Measurements from ENCODE around the gene AIRE.

Gene AIRE

DNA sequence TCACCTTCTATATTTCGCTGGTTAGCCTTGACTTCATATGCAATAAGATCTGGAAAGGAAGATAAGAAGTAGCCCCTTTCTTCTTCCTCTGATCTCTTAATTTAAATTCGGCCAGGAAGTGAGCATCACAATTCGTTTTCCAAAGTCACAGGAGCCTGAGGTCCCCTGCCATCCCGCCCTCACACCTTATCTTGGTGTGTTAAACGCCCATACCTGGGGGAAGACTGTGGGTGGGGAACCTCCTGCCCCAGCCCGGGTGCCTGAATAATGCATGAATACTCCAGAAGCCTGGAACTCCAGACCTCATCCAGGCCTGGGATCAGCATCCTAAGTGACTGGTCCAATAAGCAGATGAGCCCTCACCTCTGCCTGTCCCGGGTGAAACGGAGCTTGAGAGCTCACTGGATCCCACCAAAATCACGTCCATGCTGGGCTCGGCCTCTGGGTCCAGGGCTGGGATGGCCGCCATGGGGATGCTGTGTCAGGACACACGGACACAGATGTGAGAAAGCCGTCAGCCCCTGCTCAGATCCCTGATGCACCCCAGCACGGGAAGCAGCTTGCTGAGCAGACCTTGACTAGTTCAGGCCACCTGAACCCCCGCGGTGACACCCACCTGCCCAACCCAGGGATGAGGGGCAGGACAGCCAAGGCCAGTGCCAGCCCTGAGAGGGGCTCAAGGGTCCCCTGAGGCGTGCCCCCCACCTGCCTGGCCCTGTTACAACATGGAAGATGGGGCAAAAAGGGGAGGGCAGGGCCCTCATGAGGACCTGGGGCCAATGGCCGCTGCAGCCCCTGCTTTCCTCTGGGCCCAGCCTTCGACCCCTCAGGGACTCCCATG is 24.7 kb upstream of the AIRE start:
- H2BK120ac ChIP-seq (ENCODE audit: low read depth, low read length): peak overlapping the region; percentile 18
- peak overlapping the region; percentile 53 for H2BK5ac ChIP-seq (ENCODE audit: low read length)
- H2BK15ac ChIP-seq (ENCODE audit: low read length): peak overlapping the region; percentile 98
- WGBS, 2 donors (ENCODE audit: extremely low coverage in 2 of 2, insufficient read length in 2 of 2, insufficient replicate concordance in 1 of 2): no CpG with 5 or more reads among the region's 19 CpGs
- H2AK5ac ChIP-seq (ENCODE audit: low read depth, low read length): peak overlapping the region; percentile 99
- no peak for DNase-seq (ENCODE audit: low spot score)
- H3K27ac ChIP-seq (replicated peaks; ENCODE audit: low read length): no peak overlapping the region
- no peak overlapping the region for H3K4me2 ChIP-seq (ENCODE audit: insufficient read depth, low read length, poor library complexity, severe bottlenecking)
- H3K36me3 ChIP-seq (replicated peaks in 1 of 2; ENCODE audit: control insufficient read depth in 2 of 2, insufficient read depth in 2 of 2, low read length in 2 of 2): no peaks in the 10 kb centered on the region
- peak overlapping the region; percentile 66 for H3K4ac ChIP-seq (ENCODE audit: low read length)
- H3K9me3 ChIP-seq (replicated peaks in 1 of 2; ENCODE audit: control insufficient read depth in 2 of 2, insufficient read depth in 1 of 2, low read depth in 1 of 2, low read length in 2 of 2): peaks cover 0 to 2% of the 10 kb centered on the region in 2 donors
- no peak overlapping the region for H4K8ac ChIP-seq (ENCODE audit: low read depth, low read length)
- peak overlapping the region; percentile 73 for H2BK12ac ChIP-seq (ENCODE audit: low read length)
- H3K23ac ChIP-seq (ENCODE audit: low read depth, low read length, poor library complexity): peak overlapping the region; percentile 31
- peaks cover 6 to 11% of the 10 kb centered on the region in 2 donors for H3K4me1 ChIP-seq (ENCODE audit: control insufficient read depth in 2 of 2, insufficient read depth in 1 of 2, low read depth in 1 of 2, low read length in 2 of 2)
- H3K79me1 ChIP-seq (ENCODE audit: low read depth, low read length): no peaks in the 10 kb centered on the region
- H3K27me3 ChIP-seq (ENCODE audit: control insufficient read depth in 3 of 3, insufficient read depth in 3 of 3, low read depth in 1 of 3, low read length in 3 of 3): peaks cover 0 to 26% (median 0%) of the 10 kb centered on the region in 3 experiments
- H3K14ac ChIP-seq (ENCODE audit: low read length): peak overlapping the region; percentile 56
- H3K18ac ChIP-seq (ENCODE audit: low read length): peak overlapping the region; percentile 80
- peak overlapping the region in 1 of 2 donors; percentile 12 for H3K4me3 ChIP-seq (ENCODE audit: low read length in 2 of 2)
- H2AFZ ChIP-seq (ENCODE audit: low read length): no peak overlapping the region
- peak overlapping the region; percentile 44 for H3K9ac ChIP-seq (ENCODE audit: low read depth, low read length, poor library complexity)
- no peak overlapping the region for H4K91ac ChIP-seq (ENCODE audit: low read depth, low read length, poor library complexity)

DNA sequence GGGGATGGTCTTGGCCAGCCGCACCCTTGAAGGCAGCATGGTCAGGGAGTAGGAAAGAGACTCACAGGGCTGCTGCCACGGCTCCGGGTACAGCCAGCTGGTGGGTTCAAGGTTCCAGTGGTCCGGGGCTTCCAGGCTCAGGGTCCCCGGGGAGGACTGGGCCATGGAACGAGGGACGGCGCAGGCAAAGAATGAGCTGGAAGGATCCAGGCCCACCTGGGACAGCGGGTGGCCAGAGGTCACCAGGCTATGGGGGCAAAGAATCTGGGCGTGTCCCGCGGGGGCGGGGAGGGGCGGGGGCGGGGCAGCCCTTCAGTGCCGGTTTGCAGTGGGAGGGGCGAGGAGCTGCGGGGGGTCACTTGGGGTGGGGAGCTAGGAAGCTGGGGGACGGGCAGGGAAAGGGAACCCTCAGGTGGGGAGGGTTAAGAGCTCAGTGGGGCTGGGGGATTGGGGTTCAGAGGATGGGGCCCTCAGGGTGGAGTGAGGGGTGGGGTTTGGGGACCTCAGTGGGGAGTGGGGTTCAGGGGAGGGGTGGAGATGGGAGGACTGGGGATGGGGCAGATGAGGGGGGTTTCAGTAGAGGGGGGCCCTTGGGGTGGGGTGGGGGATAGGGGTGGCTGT is 23.9 kb upstream of the AIRE start, which contains the start of gene DNMT3L:
TSS of gene DNMT3L (minus strand) at position 223 of the 621 bp plus-strand sequence. CDS start 638 bp downstream, outside the sequence.
- Histone ChIP-seq H3K9ac (ENCODE audit: low read depth, low read length, poor library complexity) (peak within 1 kb of the TSS; percentile 44), H3K27me3 (ENCODE audit: control insufficient read depth in 3 of 3, insufficient read depth in 3 of 3, low read depth in 1 of 3, low read length in 3 of 3) (peaks cover 0 to 26% (median 0%) of the 10 kb centered on the region in 3 experiments), H2BK120ac (ENCODE audit: low read depth, low read length) (peak within 1 kb of the TSS; percentile 18), H3K4me1 (ENCODE audit: control insufficient read depth in 2 of 2, insufficient read depth in 1 of 2, low read depth in 1 of 2, low read length in 2 of 2) (peaks cover 6 to 11% of the 10 kb centered on the region in 2 donors), H3K18ac (ENCODE audit: low read length) (peak within 1 kb of the TSS; percentile 80), H2AFZ (ENCODE audit: low read length) (no peak within 1 kb of the TSS), H2BK12ac (ENCODE audit: low read length) (peak within 1 kb of the TSS; percentile 73), H3K79me1 (ENCODE audit: low read depth, low read length) (no peaks in the 10 kb centered on the region), H3K23ac (ENCODE audit: low read depth, low read length, poor library complexity) (peak within 1 kb of the TSS; percentile 31), H3K36me3 (replicated peaks in 1 of 2; ENCODE audit: control insufficient read depth in 2 of 2, insufficient read depth in 2 of 2, low read length in 2 of 2) (no peaks in the 10 kb centered on the region), H2BK15ac (ENCODE audit: low read length) (peak within 1 kb of the TSS; percentile 98), H2BK5ac (ENCODE audit: low read length) (peak within 1 kb of the TSS; percentile 53), H3K4me3 (ENCODE audit: low read length in 2 of 2) (peak within 1 kb of the TSS in 1 of 2 donors; percentile 12), H3K27ac (replicated peaks; ENCODE audit: low read length) (no peak within 1 kb of the TSS), H4K8ac (ENCODE audit: low read depth, low read length) (no peak within 1 kb of the TSS), H3K9me3 (replicated peaks in 1 of 2; ENCODE audit: control insufficient read depth in 2 of 2, insufficient read depth in 1 of 2, low read depth in 1 of 2, low read length in 2 of 2) (peaks cover 0 to 2% of the 10 kb centered on the region in 2 donors), H3K14ac (ENCODE audit: low read length) (peak within 1 kb of the TSS; percentile 56), H2AK5ac (ENCODE audit: low read depth, low read length) (peak within 1 kb of the TSS; percentile 99), H3K4ac (ENCODE audit: low read length) (peak within 1 kb of the TSS; percentile 66), H4K91ac (ENCODE audit: low read depth, low read length, poor library complexity) (no peak within 1 kb of the TSS), H3K4me2 (ENCODE audit: insufficient read depth, low read length, poor library complexity, severe bottlenecking) (no peak within 1 kb of the TSS)
- DNase-seq (ENCODE audit: low spot score): no peak
- no CpG with 5 or more reads among the region's 19 CpGs for WGBS, 2 donors (ENCODE audit: extremely low coverage in 2 of 2, insufficient read length in 2 of 2, insufficient replicate concordance in 1 of 2)

DNA sequence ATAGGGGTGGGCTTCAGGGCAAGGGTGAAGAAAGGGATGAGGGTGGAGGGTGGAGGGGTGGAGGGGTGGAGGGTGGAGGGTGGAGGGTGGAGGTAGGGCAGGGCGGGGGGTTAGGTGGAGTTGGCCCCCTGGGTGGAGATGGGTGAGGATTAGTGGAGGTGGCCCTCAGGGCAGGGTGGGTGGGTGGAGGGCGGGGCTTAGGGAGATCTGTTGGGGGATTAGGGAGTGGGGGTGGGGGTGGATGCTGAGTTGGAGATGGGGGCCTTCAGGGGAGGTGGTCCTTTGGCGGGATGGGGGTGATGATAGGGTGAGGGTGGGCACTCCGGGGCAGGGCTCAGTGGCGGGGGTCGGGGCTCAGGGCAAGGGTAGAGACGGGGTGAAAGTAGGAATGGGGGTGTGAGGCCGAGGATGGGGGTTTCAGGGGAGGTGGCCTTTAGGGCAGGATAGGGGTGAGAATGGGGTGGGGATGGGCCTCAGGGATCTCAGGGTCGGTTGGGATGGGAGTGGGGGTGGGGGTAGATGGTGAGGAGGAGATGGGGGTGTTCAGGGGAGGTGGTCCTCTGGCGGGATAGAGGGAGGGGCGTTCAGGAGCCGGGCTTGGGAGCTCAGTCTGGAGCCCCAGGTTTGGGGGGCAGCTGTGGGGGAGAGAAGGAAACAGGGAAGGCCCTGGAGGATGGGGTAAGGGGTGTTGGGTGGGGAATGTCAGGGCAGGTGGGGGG is 23.2 kb upstream of the AIRE start:
- no peak overlapping the region for H3K4me2 ChIP-seq (ENCODE audit: insufficient read depth, low read length, poor library complexity, severe bottlenecking)
- WGBS, 2 donors (ENCODE audit: extremely low coverage in 2 of 2, insufficient read length in 2 of 2, insufficient replicate concordance in 1 of 2): no CpG with 5 or more reads among the region's 12 CpGs

More for the DNA sequence above, 23.2 kb upstream of the AIRE start:
- Histone ChIP-seq H2AK5ac (ENCODE audit: low read depth, low read length) (peak overlapping the region; percentile 96), H4K8ac (ENCODE audit: low read depth, low read length) (no peak overlapping the region), H2BK15ac (ENCODE audit: low read length) (peak overlapping the region; percentile 58), H2BK12ac (ENCODE audit: low read length) (no peak overlapping the region), H3K23ac (ENCODE audit: low read depth, low read length, poor library complexity) (no peak overlapping the region), H3K4me3 (ENCODE audit: low read length in 2 of 2) (no peak overlapping the region), H3K18ac (ENCODE audit: low read length) (peak overlapping the region; percentile 71), H3K36me3 (replicated peaks in 1 of 2; ENCODE audit: control insufficient read depth in 2 of 2, insufficient read depth in 2 of 2, low read length in 2 of 2) (no peaks in the 10 kb centered on the region), H3K9me3 (replicated peaks in 1 of 2; ENCODE audit: control insufficient read depth in 2 of 2, insufficient read depth in 1 of 2, low read depth in 1 of 2, low read length in 2 of 2) (peaks cover 0 to 2% of the 10 kb centered on the region in 2 donors), H2AFZ (ENCODE audit: low read length) (no peak overlapping the region), H3K79me1 (ENCODE audit: low read depth, low read length) (no peaks in the 10 kb centered on the region), H3K9ac (ENCODE audit: low read depth, low read length, poor library complexity) (no peak overlapping the region), H4K91ac (ENCODE audit: low read depth, low read length, poor library complexity) (no peak overlapping the region), H3K27me3 (ENCODE audit: control insufficient read depth in 3 of 3, insufficient read depth in 3 of 3, low read depth in 1 of 3, low read length in 3 of 3) (peaks cover 0 to 26% (median 0%) of the 10 kb centered on the region in 3 experiments), H3K4me1 (ENCODE audit: control insufficient read depth in 2 of 2, insufficient read depth in 1 of 2, low read depth in 1 of 2, low read length in 2 of 2) (peaks cover 6 to 11% of the 10 kb centered on the region in 2 donors), H2BK5ac (ENCODE audit: low read length) (no peak overlapping the region), H3K4ac (ENCODE audit: low read length) (no peak overlapping the region), H2BK120ac (ENCODE audit: low read depth, low read length) (no peak overlapping the region), H3K27ac (replicated peaks; ENCODE audit: low read length) (no peak overlapping the region), H3K14ac (ENCODE audit: low read length) (no peak overlapping the region)
- DNase-seq (ENCODE audit: low spot score): no peak

Measured in neuronal stem cell (in vitro differentiated cells).